ENCODE measurements around the gene IGFBP7. TPM values are rescaled to one million over a fixed set of nuclear protein-coding genes. Genes with fewer than 3 reads are reported as not detected.

The IGFBP7 gene
- 1,261 and 4,753 TPM in 2 replicates for total RNA-seq

- DNase-seq (ENCODE audit: low read depth) = no peak
Observed at GRCh38 chr4:57109847-57110639, at the start of gene IGFBP7. IGFBP7 (minus strand) TSS chr4:57110385; CDS start chr4:57110351, 34 bp downstream.

- no peak for DNase-seq (ENCODE audit: low read depth)
Observed at GRCh38 chr4:57159866-57160265, 49.7 kb upstream of the IGFBP7 start.

GRCh38 chr4:57158762-57159161, 48.6 kb upstream of the IGFBP7 start:
- no peak for DNase-seq (ENCODE audit: low read depth)

GRCh38 chr4:57158221-57158620, 48.0 kb upstream of the IGFBP7 start:
- DNase-seq (ENCODE audit: low read depth) = peak; percentile 26

GRCh38 chr4:57157596-57158137, 47.5 kb upstream of the IGFBP7 start:
- DNase-seq (ENCODE audit: low read depth) = no peak

GRCh38 chr4:57156242-57156990, 46.2 kb upstream of the IGFBP7 start:
- DNase-seq (ENCODE audit: low read depth) = no peak

- no peak for DNase-seq (ENCODE audit: low read depth)
Observed at GRCh38 chr4:57154926-57155325, 44.7 kb upstream of the IGFBP7 start.

GRCh38 chr4:57154191-57154590, 44.0 kb upstream of the IGFBP7 start:
- no peak for DNase-seq (ENCODE audit: low read depth)

GRCh38 chr4:57153207-57153606, 43.0 kb upstream of the IGFBP7 start:
- DNase-seq (ENCODE audit: low read depth) = no peak

- DNase-seq (ENCODE audit: low read depth) = peak; percentile 28
Observed at GRCh38 chr4:57151481-57151880, 41.3 kb upstream of the IGFBP7 start.

- no peak for DNase-seq (ENCODE audit: low read depth)
Observed at GRCh38 chr4:57149833-57150232, 39.6 kb upstream of the IGFBP7 start.

- peak; percentile 97 for DNase-seq (ENCODE audit: low read depth)
Observed at GRCh38 chr4:57148831-57149505, 38.8 kb upstream of the IGFBP7 start.

GRCh38 chr4:57148177-57148576, 38.0 kb upstream of the IGFBP7 start:
- no peak for DNase-seq (ENCODE audit: low read depth)

GRCh38 chr4:57147335-57148060, 37.3 kb upstream of the IGFBP7 start:
- peak; percentile 27 for DNase-seq (ENCODE audit: low read depth)

GRCh38 chr4:57146444-57146843, 36.3 kb upstream of the IGFBP7 start:
- DNase-seq (ENCODE audit: low read depth) = no peak

GRCh38 chr4:57144466-57144865, 34.3 kb upstream of the IGFBP7 start:
- DNase-seq (ENCODE audit: low read depth) = no peak

- DNase-seq (ENCODE audit: low read depth) = no peak
Observed at GRCh38 chr4:57139783-57140182, 29.6 kb upstream of the IGFBP7 start.

- no peak for DNase-seq (ENCODE audit: low read depth)
Observed at GRCh38 chr4:57137261-57137660, 27.1 kb upstream of the IGFBP7 start.

- no peak for DNase-seq (ENCODE audit: low read depth)
Observed at GRCh38 chr4:57136281-57136680, 26.1 kb upstream of the IGFBP7 start.

- DNase-seq (ENCODE audit: low read depth) = peak; percentile 57
Observed at GRCh38 chr4:57132743-57133137, 22.6 kb upstream of the IGFBP7 start.

All from renal cortical epithelial cell (primary cell).